H9 (cell line): Measurements from ENCODE around the gene SAFB. TPM values are rescaled to one million over a fixed set of nuclear protein-coding genes. Genes with fewer than 3 reads are reported as not detected.

Source experiments
- DNase-seq: peaks from one replicate; pipeline ENCODE4 v3.0.0-alpha.2; 2017
- H2AFZ ChIP-seq: one replicate; pipeline ENCODE4 v1.6.1; 2013; ENCODE audit warnings: mild to moderate bottlenecking, low read length, control low read depth, moderate library complexity
- H2AK5ac ChIP-seq: 2 replicates; pipeline ENCODE4 v1.6.1; 2013; ENCODE audit warnings: low read length, control low read depth, mixed read lengths; ENCODE audit not compliant: insufficient read length
- H2BK120ac ChIP-seq: one replicate; pipeline ENCODE4 v1.6.1; 2013; ENCODE audit warnings: low read depth, mild to moderate bottlenecking, low read length, control low read depth, inconsistent platforms; ENCODE audit not compliant: poor library complexity, severe bottlenecking
- H2BK12ac ChIP-seq: 2 replicates; pipeline ENCODE4 v1.6.1; 2013; ENCODE audit warnings: low read length, control low read depth, mixed read lengths, low read depth; ENCODE audit not compliant: insufficient read length
- H2BK15ac ChIP-seq: 2 replicates; pipeline ENCODE4 v1.6.1; 2013; ENCODE audit warnings: low read depth, low read length, control low read depth
- H2BK20ac ChIP-seq: one replicate; pipeline ENCODE4 v1.6.1; 2013; ENCODE audit warnings: low read depth, mild to moderate bottlenecking, low read length, control low read depth, inconsistent platforms; ENCODE audit not compliant: poor library complexity, severe bottlenecking
- H2BK5ac ChIP-seq: 2 replicates; pipeline ENCODE4 v1.6.1; 2013; ENCODE audit warnings: low read length, control low read depth, mixed read lengths; ENCODE audit not compliant: insufficient read length
- H3K14ac ChIP-seq: 2 replicates; pipeline ENCODE4 v1.6.1; 2013; ENCODE audit warnings: low read length, control low read depth; ENCODE audit not compliant: insufficient read depth
- H3K18ac ChIP-seq: 2 replicates; pipeline ENCODE4 v1.6.1; 2013; ENCODE audit warnings: low read depth, mild to moderate bottlenecking, mixed read lengths, low read length, control low read depth; ENCODE audit not compliant: insufficient read length
- H3K23ac ChIP-seq: 2 replicates; pipeline ENCODE4 v1.6.1; 2013; ENCODE audit warnings: low read length, control low read depth, mixed read lengths, low read depth; ENCODE audit not compliant: insufficient read length
- H3K23me2 ChIP-seq: 2 replicates; pipeline ENCODE4 v1.6.1; 2013; ENCODE audit warnings: low read depth, mild to moderate bottlenecking, mixed read lengths, low read length, control low read depth; ENCODE audit not compliant: insufficient read length, poor library complexity, severe bottlenecking
- H3K27ac ChIP-seq: 2 replicates; pipeline ENCODE4 v1.5.1; 2013; ENCODE audit warnings: low read length, control low read depth, mixed read lengths, low read depth; ENCODE audit not compliant: insufficient read length
- H3K27me3 ChIP-seq: 2 replicates; pipeline ENCODE4 v1.6.1; 2013; ENCODE audit warnings: low read length, control low read depth, inconsistent platforms; ENCODE audit not compliant: insufficient read depth
- H3K4ac ChIP-seq: 2 replicates; pipeline ENCODE4 v1.6.1; 2013; ENCODE audit warnings: low read depth, mild to moderate bottlenecking, control low read depth, inconsistent platforms, low read length, moderate library complexity
- H3K4me1 ChIP-seq: 2 replicates; pipeline ENCODE4 v1.6.1; 2013; ENCODE audit warnings: low read length, control low read depth, inconsistent platforms; ENCODE audit not compliant: insufficient read depth
- H3K4me2 ChIP-seq: 2 replicates; pipeline ENCODE4 v1.6.1; 2013; ENCODE audit warnings: low read length, control low read depth, mixed read lengths; ENCODE audit not compliant: insufficient read length, insufficient read depth
- H3K56ac ChIP-seq: 2 replicates; pipeline ENCODE4 v1.6.1; 2013; ENCODE audit warnings: low read depth, mild to moderate bottlenecking, mixed read lengths, low read length, control low read depth; ENCODE audit not compliant: insufficient read length
- H3K79me1 ChIP-seq: 2 replicates; pipeline ENCODE4 v1.6.1; 2013; ENCODE audit warnings: low read depth, mild to moderate bottlenecking, moderate library complexity, low read length, control low read depth, inconsistent platforms; ENCODE audit not compliant: insufficient read depth, poor library complexity, severe bottlenecking
- H3K79me2 ChIP-seq: 2 replicates; pipeline ENCODE4 v1.6.1; 2013; ENCODE audit warnings: low read length, control low read depth, inconsistent platforms; ENCODE audit not compliant: insufficient read depth
- H3K9ac ChIP-seq: 2 replicates; pipeline ENCODE4 v1.6.1; 2013; ENCODE audit warnings: low read length, control low read depth, mixed read lengths; ENCODE audit not compliant: insufficient read length; ENCODE audit errors: extremely low read depth
- H3K9me3 ChIP-seq: one replicate; pipeline ENCODE4 v1.6.1; 2013; ENCODE audit warnings: low read depth, low read length, inconsistent platforms; ENCODE audit not compliant: control insufficient read depth
- H3T11ph ChIP-seq: one replicate; pipeline ENCODE4 v1.6.1; 2013; ENCODE audit warnings: mild to moderate bottlenecking, low read length, control low read depth, inconsistent platforms
- H4K20me1 ChIP-seq: one replicate; pipeline ENCODE4 v1.6.1; 2013; ENCODE audit not compliant: control insufficient read depth, insufficient read length, insufficient read depth
- H4K5ac ChIP-seq: 2 replicates; pipeline ENCODE4 v1.6.1; 2013; ENCODE audit warnings: low read depth, mild to moderate bottlenecking, mixed read lengths, low read length, control low read depth; ENCODE audit not compliant: insufficient read length
- H4K8ac ChIP-seq: replicated peaks from 2 replicates; pipeline ENCODE4 v1.6.1; 2013; ENCODE audit warnings: low read length, control low read depth, mixed read lengths, low read depth; ENCODE audit not compliant: insufficient read length
- H4K91ac ChIP-seq: 2 replicates; pipeline ENCODE4 v1.6.1; 2013; ENCODE audit warnings: low read depth, mild to moderate bottlenecking, moderate library complexity, mixed read lengths, low read length, control low read depth; ENCODE audit not compliant: insufficient read length
- H3K27ac Mint-ChIP-seq, 3 experiments: 2 replicates in 2 of 3; 3 replicates in 1 of 3; pipeline ENCODE4 v1.8.0; 2020 to 2021; ENCODE audit warnings: mixed read lengths in 3 of 3, mild to moderate bottlenecking in 1 of 3, moderate library complexity in 1 of 3
- H3K27me3 Mint-ChIP-seq: 2 replicates; pipeline ENCODE4 v1.8.0; 2021; ENCODE audit warnings: low read depth, mild to moderate bottlenecking, moderate library complexity, mixed read lengths
- H3K36me3 Mint-ChIP-seq, 3 experiments: 2 replicates in 2 of 3; 3 replicates in 1 of 3; pipeline ENCODE4 v1.8.0; 2020 to 2021; ENCODE audit warnings: low read depth in 3 of 3, mixed read lengths in 3 of 3; ENCODE audit not compliant: insufficient read depth in 1 of 3
- H3K4me1 Mint-ChIP-seq, 2 experiments: 2 replicates each; pipeline ENCODE4 v1.8.0; 2020; ENCODE audit warnings: mixed read lengths in 2 of 2
- H3K4me3 Mint-ChIP-seq, 2 experiments: 2 replicates in 1 of 2; 3 replicates in 1 of 2; pipeline ENCODE4 v1.8.0; 2020 to 2021; ENCODE audit warnings: mild to moderate bottlenecking in 2 of 2, mixed read lengths in 2 of 2, moderate library complexity in 1 of 2
- H3K9me3 Mint-ChIP-seq, 2 experiments: 2 replicates in 1 of 2; 3 replicates in 1 of 2; pipeline ENCODE4 v1.8.0; 2020; ENCODE audit warnings: mild to moderate bottlenecking in 2 of 2, mixed read lengths in 2 of 2, moderate library complexity in 1 of 2
- CTCF ChIP-seq: fragments of 200-600 bp; sonication (generic); conservative IDR thresholded peaks from 3 replicates; pipeline ENCODE4 v1.8.0; 2021; ENCODE audit warnings: antibody characterized with exemption, mild to moderate bottlenecking
- WGBS: extraction: QIAGEN DNeasy Blood & Tissue Kit; methylation state at CpG from one replicate; pipeline ENCODE4 v1.1.7; 2013; ENCODE audit warnings: missing lambda C conversion rate, low lambda C conversion rate, mixed read lengths; ENCODE audit not compliant: insufficient read length; ENCODE audit errors: extremely low coverage; 5-methylcytosine and 5-hydroxymethylcytosine counted together
- total RNA-seq: library from RNA; stranded (reverse); gene quantifications from 2 replicates; pipeline ENCODE4 v1.2.1, GENCODE V29; 2021

The SAFB gene
- total RNA-seq, 1 experiment from 2014 or later, result 110 TPM

DNA sequence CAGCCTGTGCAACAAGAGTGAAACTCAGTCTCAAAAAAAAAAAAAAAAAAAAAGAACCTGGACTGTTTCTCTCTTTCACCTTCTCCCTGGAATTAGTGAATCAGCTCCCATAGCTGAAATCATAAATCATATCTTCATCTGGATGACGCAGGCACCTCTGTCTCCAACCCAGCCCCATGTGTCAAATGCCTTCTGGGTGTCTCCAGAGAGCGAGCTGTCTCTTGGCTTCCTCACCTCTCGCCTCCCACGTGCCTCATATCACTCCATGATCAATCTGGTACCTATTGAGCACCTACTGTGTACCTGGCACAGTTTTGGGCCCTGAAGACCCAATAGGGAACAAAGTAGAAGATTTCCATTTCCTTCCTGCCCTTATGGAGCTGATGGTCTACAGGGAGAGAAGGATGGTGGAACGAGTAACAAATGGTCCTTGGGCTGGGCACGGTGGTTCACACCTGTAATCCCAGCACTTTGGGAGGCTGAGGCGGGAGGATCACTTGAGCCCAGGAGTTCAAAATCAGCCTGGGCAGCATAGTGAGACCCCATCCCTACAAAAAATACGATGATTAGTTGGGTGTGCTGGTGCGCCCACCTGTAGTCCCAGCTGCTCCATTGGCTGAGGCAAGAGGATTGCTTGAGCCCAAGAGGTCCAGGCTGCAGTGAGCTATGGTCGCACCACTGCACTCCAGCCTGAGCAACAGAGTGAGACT is 60.4 kb downstream of the SAFB start:
- Histone ChIP-seq H4K8ac (no peak overlapping the region), H2BK5ac (no peak overlapping the region), H4K91ac (no peak overlapping the region), H3K79me1 (no peaks in the 10 kb centered on the region), H4K20me1 (no peaks in the 10 kb centered on the region), H3K23me2 (peaks cover 14% of the 10 kb centered on the region), H3T11ph (no peak overlapping the region), H3K4me2 (no peak overlapping the region), H2AFZ (no peak overlapping the region), H3K18ac (no peak overlapping the region), H2AK5ac (no peak overlapping the region), H2BK12ac (no peak overlapping the region), H3K4ac (no peak overlapping the region), H3K27ac (no peak overlapping the region), H3K79me2 (no peaks in the 10 kb centered on the region), H3K9ac (no peak overlapping the region), H2BK15ac (no peak overlapping the region), H3K14ac (no peak overlapping the region), H2BK20ac (no peak overlapping the region), H3K9me3 (no peaks in the 10 kb centered on the region), H3K4me1 (no peaks in the 10 kb centered on the region; the same call in 1 of the 2 replicates), H3K23ac (no peak overlapping the region), H3K27me3 (no peaks in the 10 kb centered on the region), H2BK120ac (no peak overlapping the region), H3K56ac (no peak overlapping the region), H4K5ac (no peak overlapping the region)
- Mint-ChIP-seq H3K4me3 (peak overlapping the region in 1 of 2 experiments; percentile 55; a peak in 2 of 5 replicates), H3K27me3 (peaks cover 12% of the 10 kb centered on the region), H3K36me3 (no peaks in the 10 kb centered on the region; a peak in 2 of 7 replicates), H3K9me3 (peaks cover 0 to 2% of the 10 kb centered on the region in 2 experiments; a peak in 2 of 5 replicates), H3K4me1 (peaks cover 20 to 30% of the 10 kb centered on the region in 2 experiments), H3K27ac (no peak overlapping the region)
- WGBS, result no CpG with 5 or more reads among the region's 10 CpGs
- TF ChIP-seq CTCF, result no peak
- no peak for DNase-seq
